WTC11 (cell line): ENCODE data around the gene BMPR1B. TPM values are rescaled to one million over a fixed set of nuclear protein-coding genes. Genes with fewer than 3 reads are reported as not detected.

Experiments used
- ATAC-seq: fragments of 200-7000 bp; cut with Tn5 transposase; 2 replicates; pipeline ENCODE4 v1.10.0; 2021; ENCODE audit warnings: mild to moderate bottlenecking, moderate library complexity
- CTCF ChIA-PET: fragments of 300-600 bp; sonication (Branson Sonifier 250); formaldehyde crosslinking; loops from one replicate; lab custom pipeline; 2021; ENCODE audit warnings: antibody characterized with exemption; lab: Charles Lee
- POLR2A ChIA-PET: fragments of 350-600 bp; sonication (Branson Sonifier 250); formaldehyde crosslinking; loops from one replicate; lab custom pipeline; 2021; ENCODE audit warnings: antibody characterized with exemption; lab: Charles Lee
- DNase-seq: peaks from one replicate; pipeline ENCODE4 v3.0.0; 2021; ENCODE audit warnings: low spot score
- H3K27ac Mint-ChIP-seq: 2 replicates; pipeline ENCODE4 v1.8.0; 2021; ENCODE audit warnings: mixed read lengths
- H3K27me3 Mint-ChIP-seq: 2 replicates; pipeline ENCODE4 v1.8.0; 2021; ENCODE audit warnings: low read depth, mild to moderate bottlenecking, moderate library complexity, mixed read lengths
- H3K36me3 Mint-ChIP-seq: 2 replicates; pipeline ENCODE4 v1.8.0; 2021; ENCODE audit warnings: mixed read lengths
- H3K4me1 Mint-ChIP-seq: 2 replicates; pipeline ENCODE4 v1.8.0; 2022; ENCODE audit warnings: mixed read lengths
- H3K4me3 Mint-ChIP-seq: 2 replicates; pipeline ENCODE4 v1.8.0; 2021; ENCODE audit warnings: mild to moderate bottlenecking, moderate library complexity, mixed read lengths
- H3K9me3 Mint-ChIP-seq: 2 replicates; pipeline ENCODE4 v1.8.0; 2021; ENCODE audit warnings: mixed read lengths
- ATF6 ChIP-seq: sonication (generic); formaldehyde crosslinking; IDR thresholded peaks from 2 replicates; pipeline ENCODE4 v1.8.1; 2023; ENCODE audit warnings: mild to moderate bottlenecking, missing genetic modification reagents
- CBFB ChIP-seq: sonication (generic); formaldehyde crosslinking; IDR thresholded peaks from 2 replicates; pipeline ENCODE4 v1.8.1; 2022; ENCODE audit warnings: mild to moderate bottlenecking, low read depth, missing genetic modification reagents
- ELF4 ChIP-seq: sonication (generic); formaldehyde crosslinking; IDR thresholded peaks from 2 replicates; pipeline ENCODE4 v1.8.1; 2022; ENCODE audit warnings: low read depth, mild to moderate bottlenecking, moderate library complexity, missing genetic modification reagents
- GABPB1 ChIP-seq: sonication (generic); formaldehyde crosslinking; IDR thresholded peaks from 2 replicates; pipeline ENCODE4 v1.8.1; 2023; ENCODE audit warnings: mild to moderate bottlenecking, missing genetic modification reagents
- GRHL2 ChIP-seq: fragments of 250-450 bp; sonication (Bioruptor Pico); IDR thresholded peaks from 2 replicates; pipeline ENCODE4 v1.8.0; 2022; ENCODE audit warnings: mild to moderate bottlenecking, moderate library complexity; ENCODE audit not compliant: insufficient replicate concordance, severe bottlenecking
- GTF2I ChIP-seq: fragments of 250-450 bp; sonication (Bioruptor Pico); conservative IDR thresholded peaks from 2 replicates; pipeline ENCODE4 v1.4.0; 2021; ENCODE audit warnings: mild to moderate bottlenecking
- HMGXB4 ChIP-seq: sonication (generic); formaldehyde crosslinking; IDR thresholded peaks from 2 replicates; pipeline ENCODE4 v1.8.1; 2023; ENCODE audit warnings: mild to moderate bottlenecking, moderate library complexity, missing genetic modification reagents
- JUN ChIP-seq: sonication (generic); formaldehyde crosslinking; IDR thresholded peaks from 2 replicates; pipeline ENCODE4 v1.8.0; 2023; ENCODE audit warnings: mild to moderate bottlenecking, missing genetic modification reagents
- KAT7 ChIP-seq: sonication (generic); formaldehyde crosslinking; IDR thresholded peaks from 2 replicates; pipeline ENCODE4 v1.8.1; 2023; ENCODE audit warnings: missing genetic modification reagents, mild to moderate bottlenecking, borderline replicate concordance
- NFATC4 ChIP-seq: fragments of 250-450 bp; sonication (Bioruptor Pico); IDR thresholded peaks from 2 replicates; pipeline ENCODE4 v1.9.0; 2021; ENCODE audit warnings: mild to moderate bottlenecking
- NFYB ChIP-seq: sonication (generic); formaldehyde crosslinking; conservative IDR thresholded peaks from 2 replicates; pipeline ENCODE4 v1.8.0; 2022; ENCODE audit warnings: low read depth, missing genetic modification reagents
- NR3C1 ChIP-seq: sonication (generic); formaldehyde crosslinking; conservative IDR thresholded peaks from 2 replicates; pipeline ENCODE4 v1.8.1; 2023; ENCODE audit warnings: low read depth, mild to moderate bottlenecking, missing genetic modification reagents
- RORB ChIP-seq: fragments of 250-450 bp; sonication (Bioruptor Pico); IDR thresholded peaks from 2 replicates; pipeline ENCODE4 v1.9.0; 2021; ENCODE audit warnings: mild to moderate bottlenecking
- SMAD4 ChIP-seq: sonication (generic); formaldehyde crosslinking; IDR thresholded peaks from 2 replicates; pipeline ENCODE4 v1.8.0; 2022; ENCODE audit warnings: mild to moderate bottlenecking, missing genetic modification reagents
- SOX15 ChIP-seq: fragments of 250-450 bp; sonication (Bioruptor Pico); IDR thresholded peaks from 2 replicates; pipeline ENCODE4 v1.9.0; 2021; ENCODE audit warnings: mild to moderate bottlenecking
- SP1 ChIP-seq: sonication (generic); formaldehyde crosslinking; conservative IDR thresholded peaks from 2 replicates; pipeline ENCODE4 v1.8.1; 2022; ENCODE audit warnings: missing genetic modification reagents
- TCF7 ChIP-seq: sonication (generic); formaldehyde crosslinking; IDR thresholded peaks from 2 replicates; pipeline ENCODE4 v1.8.0; 2022; ENCODE audit warnings: mild to moderate bottlenecking, low read depth, missing genetic modification reagents, moderate library complexity
- ZNF396 ChIP-seq: fragments of 250-450 bp; sonication (Bioruptor Pico); IDR thresholded peaks from 2 replicates; pipeline ENCODE4 v1.8.0; 2021; ENCODE audit warnings: mild to moderate bottlenecking, moderate library complexity, borderline replicate concordance
- total RNA-seq: library from RNA; stranded (reverse); gene quantifications from 3 replicates; pipeline ENCODE4 v1.2.3, GENCODE V29; 2021
- TF ChIP-seq, protein P1 (sequence below): sonication (generic); formaldehyde crosslinking; IDR thresholded peaks from 2 replicates; pipeline ENCODE4 v1.8.1; 2022; ENCODE audit warnings: missing genetic modification reagents, borderline replicate concordance
- TF ChIP-seq, protein P2 (sequence below): sonication (generic); formaldehyde crosslinking; IDR thresholded peaks from 2 replicates; pipeline ENCODE4 v1.8.0; 2022; ENCODE audit warnings: mild to moderate bottlenecking, missing genetic modification reagents
- TF ChIP-seq, protein P3 (sequence below): sonication (generic); formaldehyde crosslinking; conservative IDR thresholded peaks from 2 replicates; pipeline ENCODE4 v1.8.1; 2022; ENCODE audit warnings: mild to moderate bottlenecking, missing genetic modification reagents

BMPR1B gene
- total RNA-seq, 1 experiment from 2014 or later, result 0.77 TPM

DNA sequence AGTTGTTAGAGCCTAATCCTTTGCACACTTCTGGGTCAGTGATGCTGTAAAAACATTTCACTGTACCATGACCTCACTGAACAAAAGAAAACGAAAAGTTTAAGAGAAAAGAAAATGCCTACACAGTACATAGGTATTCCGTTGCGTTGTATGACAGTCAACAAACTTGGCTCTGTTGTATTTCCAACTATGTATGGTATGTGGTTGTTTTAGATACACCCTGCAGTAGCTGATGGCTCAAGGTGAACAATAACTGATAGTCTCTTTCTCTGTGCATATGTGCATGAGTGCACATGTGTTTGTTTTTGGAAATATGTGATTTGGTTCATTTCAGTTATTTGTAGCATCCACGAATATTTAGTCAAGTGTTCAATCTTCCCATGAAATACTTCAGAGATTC lies 176.0 kb downstream of the BMPR1B start (continued):
- TF ChIP-seq, protein P1, sequence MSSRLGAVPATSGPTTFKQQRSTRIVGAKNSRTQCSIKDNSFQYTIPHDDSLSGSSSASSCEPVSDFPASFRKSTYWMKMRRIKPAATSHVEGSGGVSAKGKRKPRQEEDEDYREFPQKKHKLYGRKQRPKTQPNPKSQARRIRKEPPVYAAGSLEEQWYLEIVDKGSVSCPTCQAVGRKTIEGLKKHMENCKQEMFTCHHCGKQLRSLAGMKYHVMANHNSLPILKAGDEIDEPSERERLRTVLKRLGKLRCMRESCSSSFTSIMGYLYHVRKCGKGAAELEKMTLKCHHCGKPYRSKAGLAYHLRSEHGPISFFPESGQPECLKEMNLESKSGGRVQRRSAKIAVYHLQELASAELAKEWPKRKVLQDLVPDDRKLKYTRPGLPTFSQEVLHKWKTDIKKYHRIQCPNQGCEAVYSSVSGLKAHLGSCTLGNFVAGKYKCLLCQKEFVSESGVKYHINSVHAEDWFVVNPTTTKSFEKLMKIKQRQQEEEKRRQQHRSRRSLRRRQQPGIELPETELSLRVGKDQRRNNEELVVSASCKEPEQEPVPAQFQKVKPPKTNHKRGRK (CRISPR knock-in tag), result no peak
- TF ChIP-seq ELF4 (CRISPR knock-in tag) (no peak), TCF7 (no peak), NFYB (no peak), HMGXB4 (no peak)

DNA sequence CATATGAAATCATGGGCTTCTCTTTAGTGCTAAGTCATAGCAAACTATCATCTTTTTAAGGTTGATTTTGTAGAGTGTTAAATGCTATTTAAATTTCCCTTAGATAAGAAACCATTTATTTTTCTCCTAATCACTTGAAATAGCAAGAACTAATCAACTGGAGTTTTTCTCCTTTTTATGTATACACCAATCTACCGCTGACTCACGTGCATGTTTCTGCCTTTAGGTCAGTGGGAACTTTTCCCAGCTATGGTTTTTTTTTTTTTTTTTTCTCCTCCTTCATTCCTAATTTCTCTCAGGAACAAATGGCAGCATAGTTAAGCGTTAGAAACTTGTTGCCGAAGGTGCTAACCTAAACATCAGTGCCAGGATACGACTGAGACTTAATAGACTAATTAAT lies 176.4 kb downstream of the BMPR1B start:
- no peak for ATAC-seq
- peaks cover 25% of the 10 kb centered on the region for H3K4me1 Mint-ChIP-seq
- no peaks in the 10 kb centered on the region for H3K27me3 Mint-ChIP-seq

GRCh38 chr4:94934864-94935263 lies 177.1 kb downstream of the BMPR1B start:
- H3K9me3 Mint-ChIP-seq, result no peaks in the 10 kb centered on the region
- DNase-seq, result no peak
- ChIA-PET POLR2A (no interaction called here), CTCF (no interaction called here)
- H3K4me1 Mint-ChIP-seq, result peaks cover 23% of the 10 kb centered on the region
- no peak for ATAC-seq
- no peak for TF ChIP-seq SOX15 (CRISPR knock-in tag)
- TF ChIP-seq KAT7, result no peak
- TF ChIP-seq ZNF396 (CRISPR knock-in tag), result no peak
- TF ChIP-seq RORB, result no peak
- TF ChIP-seq, protein P2, sequence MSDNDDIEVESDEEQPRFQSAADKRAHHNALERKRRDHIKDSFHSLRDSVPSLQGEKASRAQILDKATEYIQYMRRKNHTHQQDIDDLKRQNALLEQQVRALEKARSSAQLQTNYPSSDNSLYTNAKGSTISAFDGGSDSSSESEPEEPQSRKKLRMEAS, result no peak
- no peak for TF ChIP-seq GTF2I (CRISPR knock-in tag)
- TF ChIP-seq ATF6, result no peak
- TF ChIP-seq SP1 (CRISPR knock-in tag), result no peak
- no peak for TF ChIP-seq GRHL2 (CRISPR knock-in tag)
- TF ChIP-seq NR3C1, result no peak
- TF ChIP-seq, protein P3, sequence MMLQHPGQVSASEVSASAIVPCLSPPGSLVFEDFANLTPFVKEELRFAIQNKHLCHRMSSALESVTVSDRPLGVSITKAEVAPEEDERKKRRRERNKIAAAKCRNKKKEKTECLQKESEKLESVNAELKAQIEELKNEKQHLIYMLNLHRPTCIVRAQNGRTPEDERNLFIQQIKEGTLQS, result no peak
- no peak for TF ChIP-seq NFATC4 (CRISPR knock-in tag)
- no peak overlapping the region for H3K27ac Mint-ChIP-seq
- no peak overlapping the region for H3K4me3 Mint-ChIP-seq
- no peaks in the 10 kb centered on the region for H3K36me3 Mint-ChIP-seq
- no peaks in the 10 kb centered on the region for H3K27me3 Mint-ChIP-seq

More for the DNA sequence above, 176.4 kb downstream of the BMPR1B start:
- H3K36me3 Mint-ChIP-seq, result no peaks in the 10 kb centered on the region
- POLR2A ChIA-PET, result no interaction called here
- no peaks in the 10 kb centered on the region for H3K9me3 Mint-ChIP-seq
- no peak overlapping the region for H3K27ac Mint-ChIP-seq
- no peak for DNase-seq
- TF ChIP-seq, protein P1 (CRISPR knock-in tag), result no peak
- TF ChIP-seq JUN (CRISPR knock-in tag) (no peak), CBFB (no peak), GABPB1 (CRISPR knock-in tag) (no peak), SMAD4 (CRISPR knock-in tag) (no peak)
- TF ChIP-seq, all 79 proteins: peak for 0
- CTCF ChIA-PET, result no interaction called here
- H3K4me3 Mint-ChIP-seq, result no peak overlapping the region
